HepG2 (cell line): ENCODE data around the gene PTGDS. TPM values are rescaled to one million over a fixed set of nuclear protein-coding genes. Genes with fewer than 3 reads are reported as not detected.

Experiments used
- ATAC-seq: fragments of 200-7000 bp; cut with Tn5 transposase; 3 replicates; pipeline ENCODE4 v1.9.1; 2020; ENCODE audit warnings: mild to moderate bottlenecking, moderate library complexity
- BruUV-seq: library from RNA; stranded (reverse); fragments of 400-500 nt; replicated peaks from 2 replicates; lab custom pipeline; 2021; lab: Mats Ljungman, UMichigan
- CTCF ChIA-PET: fragments of 300-600 bp; formaldehyde crosslinking; extraction: SDS; loops from one replicate; lab custom pipeline; 2021; ENCODE audit warnings: low total read pairs, inconsistent platforms, low intra/inter-chr PET ratio; lab: Yijun Ruan, JAX
- POLR2A ChIA-PET: fragments of 350-600 bp; sonication (Branson Sonifier 250); formaldehyde crosslinking; loops from one replicate; lab custom pipeline; 2020; ENCODE audit warnings: antibody characterized with exemption, inconsistent platforms; lab: Yijun Ruan, JAX
- DNase-seq: peaks from one replicate; pipeline ENCODE4 v3.0.0-alpha.2; 2015; ENCODE audit warnings: low spot score
- FAIRE-seq: peaks from 3 replicates; lab custom pipeline; 2011; peaks lifted over from hg19 to GRCh38; lab: Jason Lieb, UNC
- H2AFZ ChIP-seq: one replicate; pipeline ENCODE4 v1.6.1; 2011; ENCODE audit warnings: low read length, inconsistent platforms
- H3K27ac ChIP-seq: fragments of 300-600 bp; 3 replicates; pipeline ENCODE4 v1.8.0; 2011; ENCODE audit warnings: mixed run types, mild to moderate bottlenecking, mixed read lengths, low read length, inconsistent platforms; ENCODE audit not compliant: insufficient read depth; ENCODE audit errors: extremely low read length
- H3K27me3 ChIP-seq, 2 experiments: fragments of 200-600 bp in 1 of 2; 2 replicates in 1 of 2; 3 replicates in 1 of 2; pipeline versions ENCODE4 v1.6.0 to v1.8.0; 2011; ENCODE audit warnings: low read length in 2 of 2, mild to moderate bottlenecking in 2 of 2, moderate library complexity in 2 of 2, inconsistent platforms in 1 of 2; ENCODE audit not compliant: insufficient read depth in 2 of 2, control insufficient read depth in 1 of 2
- H3K36me3 ChIP-seq, 2 experiments: fragments of 200-600 bp in 1 of 2; replicated peaks in 1 of 2; 2 replicates in 1 of 2; 3 replicates in 1 of 2; pipeline versions ENCODE4 v1.5.1 to v1.8.0; 2011; ENCODE audit warnings: low read length in 2 of 2, inconsistent platforms in 1 of 2; ENCODE audit not compliant: insufficient read depth in 2 of 2, control insufficient read depth in 1 of 2
- H3K4me1 ChIP-seq: 2 replicates; pipeline ENCODE4 v1.5.1; 2012; ENCODE audit warnings: low read length, inconsistent platforms; ENCODE audit not compliant: insufficient read depth
- H3K4me2 ChIP-seq: 2 replicates; pipeline ENCODE4 v1.6.0; 2011; ENCODE audit warnings: low read depth, low read length, inconsistent platforms
- H3K4me3 ChIP-seq, 3 experiments: fragments of 200-600 bp in 1 of 3; sonication (generic), shearing (Covaris generic) in 1 of 3; replicated peaks in 1 of 3; 2 replicates each; pipeline ENCODE4 v1.5.1; 2011 to 2016; ENCODE audit warnings: low read length in 3 of 3, inconsistent platforms in 2 of 3, low read depth in 2 of 3, mild to moderate bottlenecking in 2 of 3, control low read depth in 1 of 3, mixed read lengths in 1 of 3; ENCODE audit not compliant: insufficient read depth in 1 of 3
- H3K79me2 ChIP-seq: one replicate; pipeline ENCODE4 v1.6.1; 2011; ENCODE audit warnings: low read length, inconsistent platforms; ENCODE audit not compliant: insufficient read depth
- H3K9ac ChIP-seq: 2 replicates; pipeline ENCODE4 v1.6.0; 2011; ENCODE audit warnings: mild to moderate bottlenecking, low read depth, low read length, inconsistent platforms; ENCODE audit not compliant: insufficient read depth
- H3K9me3 ChIP-seq: 2 replicates; pipeline ENCODE4 v1.5.1; 2012; ENCODE audit warnings: mild to moderate bottlenecking, low read length
- H4K20me1 ChIP-seq: 2 replicates; pipeline ENCODE4 v1.6.0; 2011; ENCODE audit warnings: inconsistent platforms, mild to moderate bottlenecking, low read length, moderate library complexity; ENCODE audit not compliant: insufficient read depth
- ATRX ChIP-seq: sonication (generic); formaldehyde crosslinking; IDR thresholded peaks from 2 replicates; pipeline ENCODE4 v1.4.0; 2020; ENCODE audit warnings: missing genetic modification reagents, borderline replicate concordance
- GATAD1 ChIP-seq: IDR thresholded peaks from 2 replicates; pipeline ENCODE4 v1.6.1; 2016; ENCODE audit warnings: missing genetic modification reagents, missing compliant biosample characterization
- HNRNPLL ChIP-seq: fragments of 200-400 bp; formaldehyde crosslinking; IDR thresholded peaks from 2 replicates; pipeline ENCODE4 v1.6.1; 2017; ENCODE audit warnings: mild to moderate bottlenecking, low read depth, low read length; ENCODE audit not compliant: poor library complexity, severe bottlenecking
- HOXA3 ChIP-seq: sonication (generic); formaldehyde crosslinking; IDR thresholded peaks from 2 replicates; pipeline ENCODE4 v1.5.0; 2020; ENCODE audit warnings: missing genetic modification reagents
- ISL2 ChIP-seq: sonication (generic); formaldehyde crosslinking; IDR thresholded peaks from 2 replicates; pipeline ENCODE4 v1.5.0; 2020; ENCODE audit warnings: missing genetic modification reagents
- MEIS2 ChIP-seq: sonication (generic); formaldehyde crosslinking; IDR thresholded peaks from 2 replicates; pipeline ENCODE4 v1.9.0; 2021; ENCODE audit warnings: mild to moderate bottlenecking, missing genetic modification reagents
- NFE2 ChIP-seq: sonication (generic); formaldehyde crosslinking; IDR thresholded peaks from 2 replicates; pipeline ENCODE4 v1.4.0; 2020; ENCODE audit warnings: missing genetic modification reagents
- PHF8 ChIP-seq: sonication (generic); formaldehyde crosslinking; IDR thresholded peaks from 2 replicates; pipeline ENCODE4 v1.5.0; 2020; ENCODE audit warnings: missing genetic modification reagents
- POGZ ChIP-seq: sonication (generic); formaldehyde crosslinking; IDR thresholded peaks from 2 replicates; pipeline ENCODE4 v1.4.0; 2020; ENCODE audit warnings: mild to moderate bottlenecking, missing genetic modification reagents
- SMAD3 ChIP-seq: sonication (generic); formaldehyde crosslinking; IDR thresholded peaks from 2 replicates; pipeline ENCODE4 v1.4.0; 2020; ENCODE audit warnings: missing genetic modification reagents
- TEF ChIP-seq: sonication (generic); formaldehyde crosslinking; IDR thresholded peaks from 2 replicates; pipeline ENCODE4 v1.5.0; 2020; ENCODE audit warnings: missing genetic modification reagents
- USF2 ChIP-seq, 2 experiments: sonication (generic) in 1 of 2; formaldehyde crosslinking in 1 of 2; IDR thresholded peaks; 2 replicates each; pipeline versions ENCODE4 v1.5.1 to v1.6.1; 2011 to 2020; ENCODE audit warnings: borderline replicate concordance in 1 of 2, low read depth in 1 of 2, low read length in 1 of 2, mild to moderate bottlenecking in 1 of 2, missing genetic modification reagents in 1 of 2, moderate library complexity in 1 of 2
- ZBTB2 ChIP-seq: sonication (generic); formaldehyde crosslinking; IDR thresholded peaks from 2 replicates; pipeline ENCODE4 v1.8.0; 2022; ENCODE audit warnings: low read depth, missing genetic modification reagents
- ZC3H13 ChIP-seq: sonication (generic); formaldehyde crosslinking; IDR thresholded peaks from 2 replicates; pipeline ENCODE4 v1.8.1; 2023; ENCODE audit warnings: mild to moderate bottlenecking, missing genetic modification reagents, moderate library complexity
- ZNF18 ChIP-seq: sonication (generic); formaldehyde crosslinking; IDR thresholded peaks from 2 replicates; pipeline ENCODE4 v1.8.0; 2022; ENCODE audit warnings: mild to moderate bottlenecking, missing genetic modification reagents; ENCODE audit not compliant: insufficient replicate concordance
- ZNF251 ChIP-seq: sonication (generic); formaldehyde crosslinking; IDR thresholded peaks from 2 replicates; pipeline ENCODE4 v1.9.0; 2021; ENCODE audit warnings: mild to moderate bottlenecking, missing genetic modification reagents
- ZNF30 ChIP-seq: sonication (generic); formaldehyde crosslinking; IDR thresholded peaks from 2 replicates; pipeline ENCODE4 v1.5.0; 2020; ENCODE audit warnings: mild to moderate bottlenecking, missing genetic modification reagents
- ZNF496 ChIP-seq: sonication (generic); formaldehyde crosslinking; IDR thresholded peaks from 2 replicates; pipeline ENCODE4 v1.8.1; 2023; ENCODE audit warnings: mild to moderate bottlenecking, moderate library complexity, missing genetic modification reagents; ENCODE audit not compliant: insufficient replicate concordance
- ZNF674 ChIP-seq: sonication (generic); formaldehyde crosslinking; IDR thresholded peaks from 2 replicates; pipeline ENCODE4 v1.5.0; 2020; ENCODE audit warnings: low read depth, mild to moderate bottlenecking, missing genetic modification reagents
- ZNF713 ChIP-seq: sonication (generic); formaldehyde crosslinking; IDR thresholded peaks from 2 replicates; pipeline ENCODE4 v1.4.0; 2020; ENCODE audit warnings: mild to moderate bottlenecking, missing genetic modification reagents
- WGBS: methylation state at CpG from one replicate; pipeline ENCODE4 v1.1.6; 2017; ENCODE audit warnings: low lambda C conversion rate; 5-methylcytosine and 5-hydroxymethylcytosine counted together
- in situ Hi-C: cut with HindIII; loops from 2 replicates; pipeline ENCODE4 v1.10.0; 2017; ENCODE audit warnings: low pct_unique_long_range_greater_than_20kb; ENCODE audit not compliant: extremely low pct_ligation_motif_present
- intact Hi-C: fragments of 100-400 bp; cut with micrococcal nuclease; formaldehyde crosslinking; loops from one replicate; pipeline ENCODE4 v1.10.0; 2022; ENCODE audit not compliant: unreplicated experiment
- polyA plus RNA-seq, 8 experiments: library from polyadenylated mRNA; depleted of rRNA in 3 of 8; stranded (reverse) in 7 of 8; unstranded in 1 of 8; fragments of >200 nt; fragmentation: Illumina TruSeq in 4 of 8; extraction: Trizol in 4 of 8; gene quantifications; 2 replicates each; pipeline versions ENCODE4 v1.2.1 to v1.2.3, GENCODE V29; 2011 to 2016; ENCODE audit warnings: low read depth in 4 of 8, missing spikeins in 1 of 8, mixed read lengths in 1 of 8; ENCODE audit not compliant: insufficient read depth in 1 of 8
- total RNA-seq, 5 experiments: library from RNA; depleted of rRNA; stranded (reverse); fragments of >200 nt; fragmentation: Illumina TruSeq; extraction: Trizol; gene quantifications; 2 replicates each; pipeline ENCODE4 v1.2.3, GENCODE V29; 2016; ENCODE audit warnings: low read depth in 1 of 5

PTGDS gene
- total and polyA plus RNA-seq, 2 of the 13 experiments (the other 11 are each of a cell fraction or from before 2014, with no cell fraction given) = 0.33 to 0.50 TPM

- TF ChIP-seq ISL2 (CRISPR knock-in tag) = no peak
- TF ChIP-seq ZBTB2 (CRISPR knock-in tag) = no peak
- no peak for TF ChIP-seq ZNF18
- no peak for TF ChIP-seq TEF
- no peak for TF ChIP-seq ZNF496 (CRISPR knock-in tag)
Measured at GRCh38 chr9:136955943-136956335, 21.4 kb upstream of the PTGDS start (continued).

- Histone ChIP-seq H4K20me1 (no peaks in the 10 kb centered on the region), H3K36me3 (no peaks in the 10 kb centered on the region), H3K9ac (no peak overlapping the region), H3K27me3 (peaks cover 11 to 24% of the 10 kb centered on the region in 2 experiments), H3K9me3 (no peaks in the 10 kb centered on the region), H3K4me3 (no peak overlapping the region), H3K4me2 (no peak overlapping the region), H3K79me2 (no peaks in the 10 kb centered on the region), H3K4me1 (peaks cover 2% of the 10 kb centered on the region; the same call in 1 of the 2 replicates), H3K27ac (no peak overlapping the region), H2AFZ (no peak overlapping the region)
- no TSS peak for BruUV-seq
- no peak for DNase-seq
- in situ Hi-C loops (no loop called here), intact Hi-C loops (no loop called here)
- POLR2A ChIA-PET = no interaction called here
- ATAC-seq = no peak
- CTCF ChIA-PET = no interaction called here
- FAIRE-seq = no peak
- WGBS = 91% methylated on average over 4 of the region's 4 CpGs
- TF ChIP-seq ZNF30 (CRISPR knock-in tag) (no peak), POGZ (CRISPR knock-in tag) (no peak), MEIS2 (CRISPR knock-in tag) (no peak), ZC3H13 (CRISPR knock-in tag) (no peak), ZNF674 (CRISPR knock-in tag) (no peak), ATRX (no peak), ZNF251 (CRISPR knock-in tag) (no peak), ZNF713 (CRISPR knock-in tag) (no peak), GATAD1 (CRISPR knock-in tag) (no peak), HOXA3 (CRISPR knock-in tag) (no peak), NFE2 (CRISPR knock-in tag) (no peak), SMAD3 (CRISPR knock-in tag) (no peak), PHF8 (CRISPR knock-in tag) (no peak), HNRNPLL (no peak), USF2 (IDR thresholded peaks at IDR 0.05; ENCODE audit: low read depth, low read length) (no peak), USF2 (CRISPR knock-in tag; IDR thresholded peaks at IDR 0.05; ENCODE audit: borderline replicate concordance) (no peak)
Measured at GRCh38 chr9:136956604-136957003, 20.7 kb upstream of the PTGDS start.
